ENCODE data around the gene BRPF1. TPM values are rescaled to one million over a fixed set of nuclear protein-coding genes. Genes with fewer than 3 reads are reported as not detected.

BRPF1 gene
- total and polyA plus RNA-seq, 2 donors (not counting 1 experiment from before 2014, with no cell fraction given) = 4.1 to 12.2 TPM

GRCh38 chr3:9744162-9744561, 12.6 kb downstream of the BRPF1 start:
- no peak overlapping the region for H3K4me3 ChIP-seq (replicated peaks in 1 of 4; ENCODE audit: control extremely low read depth in 1 of 4, insufficient read depth in 1 of 4, low read depth in 3 of 4, low read length in 4 of 4)
- H3K27me3 ChIP-seq (ENCODE audit: control insufficient read depth, insufficient read depth, low read length) = no peaks in the 10 kb centered on the region
- H3K27ac ChIP-seq (ENCODE audit: insufficient read depth, low read length) = no peak overlapping the region
- H3K9ac ChIP-seq (ENCODE audit: insufficient read depth, low read length) = no peak overlapping the region
- H3K36me3 ChIP-seq (ENCODE audit: control insufficient read depth, insufficient read depth, low read length) = peaks cover 47% of the 10 kb centered on the region
- H3K4me2 ChIP-seq (ENCODE audit: extremely low read depth, insufficient read depth, low read length) = no peak overlapping the region
- no peaks in the 10 kb centered on the region for H3K9me3 ChIP-seq (ENCODE audit: control insufficient read depth, insufficient read depth, low read depth, low read length)
- H3K79me2 ChIP-seq (ENCODE audit: control insufficient read depth, insufficient read depth, low read length) = peaks cover 2% of the 10 kb centered on the region
- no peak for DNase-seq (ENCODE audit: low read depth in 2 of 2)
- H2AFZ ChIP-seq (ENCODE audit: low read length) = no peak overlapping the region
- no peaks in the 10 kb centered on the region for H4K20me1 ChIP-seq (ENCODE audit: control insufficient read depth, extremely low read depth, insufficient read depth, low read length)
- peaks cover 11% of the 10 kb centered on the region for H3K4me1 ChIP-seq (ENCODE audit: control insufficient read depth, extremely low read depth, insufficient read depth, low read length)
- TF ChIP-seq EZH2 (IDR thresholded peaks at IDR 0.05; ENCODE audit: low read length, missing control alignments) = no peak
- no peak for TF ChIP-seq CTCF (conservative IDR thresholded peaks at IDR 0.05 in 1 of 2, IDR thresholded peaks at IDR 0.05 in 1 of 2; ENCODE audit: low read depth in 1 of 2, low read length in 2 of 2)

- peaks cover 38% of the 10 kb centered on the region for H3K36me3 ChIP-seq (ENCODE audit: control insufficient read depth, insufficient read depth, low read length)
- H3K79me2 ChIP-seq (ENCODE audit: control insufficient read depth, insufficient read depth, low read length) = peaks cover under 1% of the 10 kb centered on the region
- H3K4me1 ChIP-seq (ENCODE audit: control insufficient read depth, extremely low read depth, insufficient read depth, low read length) = peaks cover 11% of the 10 kb centered on the region
- H4K20me1 ChIP-seq (ENCODE audit: control insufficient read depth, extremely low read depth, insufficient read depth, low read length) = no peaks in the 10 kb centered on the region
- H3K9ac ChIP-seq (ENCODE audit: insufficient read depth, low read length) = no peak overlapping the region
- DNase-seq (ENCODE audit: low read depth in 2 of 2) = no peak
- no peaks in the 10 kb centered on the region for H3K9me3 ChIP-seq (ENCODE audit: control insufficient read depth, insufficient read depth, low read depth, low read length)
- H3K4me2 ChIP-seq (ENCODE audit: extremely low read depth, insufficient read depth, low read length) = no peak overlapping the region
- H3K27me3 ChIP-seq (ENCODE audit: control insufficient read depth, insufficient read depth, low read length) = no peaks in the 10 kb centered on the region
- H2AFZ ChIP-seq (ENCODE audit: low read length) = no peak overlapping the region
- no peak overlapping the region for H3K27ac ChIP-seq (ENCODE audit: insufficient read depth, low read length)
- TF ChIP-seq CTCF (conservative IDR thresholded peaks at IDR 0.05 in 1 of 2, IDR thresholded peaks at IDR 0.05 in 1 of 2; ENCODE audit: low read depth in 1 of 2, low read length in 2 of 2) (no peak), EZH2 (IDR thresholded peaks at IDR 0.05; ENCODE audit: low read length, missing control alignments) (no peak)
- no peak overlapping the region for H3K4me3 ChIP-seq (replicated peaks in 1 of 4; ENCODE audit: control extremely low read depth in 1 of 4, insufficient read depth in 1 of 4, low read depth in 3 of 4, low read length in 4 of 4)
Observed at GRCh38 chr3:9745521-9745920, 14.0 kb downstream of the BRPF1 start.

GRCh38 chr3:9746330-9746729, 14.8 kb downstream of the BRPF1 start:
- peaks cover 11% of the 10 kb centered on the region for H3K4me1 ChIP-seq (ENCODE audit: control insufficient read depth, extremely low read depth, insufficient read depth, low read length)
- H3K9me3 ChIP-seq (ENCODE audit: control insufficient read depth, insufficient read depth, low read depth, low read length) = no peaks in the 10 kb centered on the region
- no peaks in the 10 kb centered on the region for H3K27me3 ChIP-seq (ENCODE audit: control insufficient read depth, insufficient read depth, low read length)
- no peak overlapping the region for H3K4me2 ChIP-seq (ENCODE audit: extremely low read depth, insufficient read depth, low read length)
- TF ChIP-seq CTCF (conservative IDR thresholded peaks at IDR 0.05 in 1 of 2, IDR thresholded peaks at IDR 0.05 in 1 of 2; ENCODE audit: low read depth in 1 of 2, low read length in 2 of 2) = no peak
- no peak for TF ChIP-seq EZH2 (IDR thresholded peaks at IDR 0.05; ENCODE audit: low read length, missing control alignments)
- H3K9ac ChIP-seq (ENCODE audit: insufficient read depth, low read length) = no peak overlapping the region
- no peak overlapping the region for H3K27ac ChIP-seq (ENCODE audit: insufficient read depth, low read length)
- DNase-seq (ENCODE audit: low read depth in 2 of 2) = peak; percentile 84 to 91
- H2AFZ ChIP-seq (ENCODE audit: low read length) = no peak overlapping the region
- H3K4me3 ChIP-seq (replicated peaks in 1 of 4; ENCODE audit: control extremely low read depth in 1 of 4, insufficient read depth in 1 of 4, low read depth in 3 of 4, low read length in 4 of 4) = no peak overlapping the region
- peaks cover 33% of the 10 kb centered on the region for H3K36me3 ChIP-seq (ENCODE audit: control insufficient read depth, insufficient read depth, low read length)
- H3K79me2 ChIP-seq (ENCODE audit: control insufficient read depth, insufficient read depth, low read length) = peaks cover 8% of the 10 kb centered on the region
- H4K20me1 ChIP-seq (ENCODE audit: control insufficient read depth, extremely low read depth, insufficient read depth, low read length) = no peaks in the 10 kb centered on the region
